MM.1S (cell line): ENCODE data around the gene CPVL.

Experiments used
- CTCF ChIP-seq: fragments of 300-600 bp; sonication (generic); IDR thresholded peaks from 2 replicates; pipeline ENCODE4 v1.5.1; 2016; ENCODE audit warnings: antibody characterized with exemption, low read length, mixed read lengths
- EZH2 ChIP-seq: fragments of 300-600 bp; sonication (generic); optimal IDR thresholded peaks from 2 replicates; pipeline ENCODE3; 2017; ENCODE audit warnings: low read depth, mild to moderate bottlenecking, antibody characterized with exemption, low read length, mixed read lengths
- EZH2phosphoT487 ChIP-seq: fragments of 300-600 bp; sonication (generic); IDR thresholded peaks from 2 replicates; pipeline ENCODE4 v1.6.1; 2018; ENCODE audit warnings: antibody characterized with exemption, low read length

DNA sequence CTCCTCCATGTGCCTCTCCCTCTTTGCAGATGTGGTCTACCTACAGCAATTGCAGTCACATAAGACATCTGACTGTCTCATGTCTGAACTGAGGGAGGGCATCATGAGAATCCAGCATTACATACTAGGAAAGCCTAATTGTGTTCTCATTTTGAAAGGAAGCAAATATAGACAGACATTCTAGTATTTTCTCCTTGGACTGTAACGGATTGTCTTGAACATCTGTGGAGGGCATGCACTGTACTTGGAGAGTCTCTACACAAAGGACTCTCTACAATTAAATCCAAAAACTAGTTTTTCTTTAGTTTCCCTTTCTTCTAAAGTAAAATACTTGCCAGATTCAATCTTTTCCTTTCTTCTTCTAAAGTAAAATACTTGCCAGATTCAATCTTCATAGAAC lies 153.5 kb downstream of the CPVL start:
- TF ChIP-seq CTCF: no peak
- TF ChIP-seq EZH2phosphoT487: no peak
- TF ChIP-seq EZH2: no peak
